ENCODE data around the gene DHRS4.
A peak's percentile ranks its signal among the peaks of the same experiment; 100 is the strongest.
"Not testable (repeated sequence)": the region's sequence is repeated elsewhere in the genome, so short reads cannot be mapped to it uniquely, and the experiment has no call there.

DHRS4 gene

DNA sequence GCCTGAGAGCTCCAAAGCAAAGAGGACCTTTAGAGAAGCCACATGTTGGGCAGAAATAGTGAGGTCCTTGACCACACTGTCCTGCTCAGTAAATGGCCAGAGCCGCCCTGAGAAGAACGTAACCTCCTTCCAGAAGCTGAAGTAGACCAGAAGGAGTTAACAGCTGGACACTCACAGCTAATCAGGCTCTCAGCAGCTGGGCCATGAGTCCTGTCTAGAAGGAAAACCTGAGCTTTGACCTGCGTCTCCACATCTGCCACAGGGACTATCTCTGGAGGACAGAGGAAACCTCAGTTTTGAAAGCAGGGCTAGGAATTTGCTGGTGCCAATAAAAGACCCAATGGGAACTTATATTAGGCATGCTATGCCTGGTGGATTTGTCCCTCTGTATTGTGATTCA is 12.3 kb upstream of the DHRS4 start:
- ATAC-seq (no peak), DNase-seq (no peak)

DNA sequence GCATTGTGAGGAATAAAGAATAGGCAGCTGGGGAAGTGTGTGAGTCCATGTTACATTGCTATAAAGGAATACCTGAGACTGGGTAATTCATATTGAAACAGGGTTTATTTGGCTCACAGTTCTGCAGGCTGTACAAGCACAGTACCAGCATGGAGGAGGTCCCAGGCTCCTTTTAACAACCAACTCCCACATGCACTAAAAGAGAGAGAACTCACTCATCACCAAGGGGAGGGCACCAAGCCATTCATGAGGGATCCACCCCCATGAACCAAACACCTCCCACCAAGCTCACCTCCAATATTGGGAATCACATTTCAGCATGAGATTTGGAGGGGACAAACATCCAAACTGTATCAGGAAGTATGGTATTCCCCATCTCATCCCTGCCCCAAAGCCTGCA is 11.9 kb upstream of the DHRS4 start:
- no peak for DNase-seq
- ATAC-seq, result no peak

- no peak for ATAC-seq
- DNase-seq, result no peak
Measured at GRCh38 chr14:23942587-23942986, 11.0 kb upstream of the DHRS4 start.

DNA sequence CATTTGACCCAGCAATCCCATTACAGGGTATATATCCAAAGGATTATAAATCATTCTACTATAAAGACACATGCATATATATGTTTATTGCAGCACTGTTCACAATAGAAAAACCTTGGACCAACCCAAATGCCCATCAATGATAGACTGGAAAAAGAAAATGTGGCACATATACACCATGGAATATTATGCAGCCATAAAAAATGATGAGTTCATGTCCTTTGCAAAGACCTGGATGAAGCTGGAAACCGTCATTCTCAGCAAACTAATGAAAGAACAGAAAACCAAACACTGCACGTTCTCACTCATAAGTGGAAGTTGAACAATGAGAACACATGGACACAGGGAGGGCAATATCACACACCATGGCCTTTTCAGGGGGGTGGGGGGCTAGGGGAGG is 4.5 kb upstream of the DHRS4 start:
- not testable (repeated sequence) for ATAC-seq, DNase-seq

DNA sequence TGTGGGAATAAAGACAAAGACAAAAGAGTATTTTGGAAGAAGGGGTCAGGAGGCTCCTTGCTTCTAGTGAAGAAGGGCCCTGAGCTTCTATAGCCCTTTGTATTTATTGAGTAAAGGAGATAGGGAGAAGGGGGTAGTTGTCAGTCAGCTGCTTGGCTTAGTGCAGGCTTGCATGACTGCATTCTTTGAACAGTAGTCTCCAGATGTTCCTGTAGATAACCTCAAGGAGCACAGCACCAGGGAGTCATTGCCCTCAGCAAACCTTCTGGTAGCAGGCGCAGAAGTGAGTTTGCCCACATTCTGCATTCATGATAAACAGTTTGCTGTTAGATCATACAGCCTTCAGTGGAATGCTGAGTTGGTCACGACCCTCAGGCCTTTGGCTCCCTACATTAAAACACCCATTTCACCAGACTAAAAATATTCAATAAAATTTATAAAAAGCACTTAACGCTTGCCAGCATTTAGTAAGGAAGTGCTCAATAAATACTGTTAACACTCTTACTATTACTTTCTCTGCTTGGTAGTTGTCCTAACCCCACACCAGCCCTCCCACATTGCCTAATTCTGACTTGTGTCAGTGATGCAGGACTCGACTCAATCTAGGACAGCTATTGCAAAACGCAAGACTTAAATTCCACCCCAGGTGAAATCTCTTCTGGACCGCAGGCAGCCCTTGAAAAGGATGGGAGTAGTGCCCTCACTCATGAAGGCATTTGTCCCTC is 3.0 kb upstream of the DHRS4 start:
- ATAC-seq (no peak), DNase-seq (no peak)

- ATAC-seq, DNase-seq: not testable (repeated sequence)
Measured at GRCh38 chr14:23951136-23951466, 2.5 kb upstream of the DHRS4 start.

DNA sequence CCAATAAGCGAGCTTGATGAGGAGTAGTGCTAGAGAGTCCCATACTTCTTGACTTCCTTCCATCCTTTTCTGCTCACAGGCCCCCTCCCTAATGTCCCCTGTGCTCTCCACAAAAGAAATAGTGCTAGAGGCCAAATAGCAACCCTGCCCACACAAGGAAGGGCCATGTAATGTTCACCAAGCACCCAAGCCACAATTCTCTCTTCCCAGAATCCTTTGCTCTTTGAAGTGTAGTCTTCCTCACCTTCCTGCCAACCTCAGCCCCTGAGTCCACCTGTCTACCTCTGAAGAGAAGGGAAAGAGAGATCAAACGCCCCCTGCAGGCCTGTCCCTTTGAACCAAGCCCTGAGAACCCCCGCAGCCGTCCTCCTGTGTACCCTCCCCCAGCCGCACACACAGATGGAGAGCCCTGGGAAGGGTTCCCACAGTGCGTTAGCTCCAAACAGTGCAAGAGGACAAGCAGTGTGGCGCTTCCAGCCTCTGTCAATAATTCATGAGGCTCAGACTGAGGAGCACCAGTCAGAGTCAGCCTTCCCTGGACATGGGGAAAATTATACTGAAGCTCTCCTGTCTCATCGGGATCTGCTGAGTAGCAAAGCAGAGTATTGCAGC is 1.9 kb upstream of the DHRS4 start:
- peak; percentile 13 for DNase-seq
- no peak for ATAC-seq

GRCh38 chr14:23953116-23953463 is 480 bp upstream of the DHRS4 start:
- ATAC-seq, DNase-seq: not testable (repeated sequence)

DNA sequence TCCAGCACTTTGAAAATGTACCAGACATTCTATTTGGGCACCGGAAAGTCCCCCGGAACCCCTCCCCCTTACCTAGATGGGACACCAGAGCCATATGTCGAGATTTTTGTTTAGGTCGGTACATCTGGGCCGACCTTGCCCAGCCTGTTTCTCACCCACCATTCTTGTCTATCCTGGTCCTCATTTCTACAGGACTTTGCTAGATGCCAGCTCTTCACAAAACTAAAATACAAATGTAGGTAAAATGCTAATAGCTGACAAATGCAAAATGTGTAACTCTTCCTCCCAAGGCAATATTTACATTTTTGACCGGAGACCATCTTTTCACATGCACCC is 677 bp downstream of the DHRS4 start:
- not testable (repeated sequence) for DNase-seq
- peak; percentile 4 for ATAC-seq

GRCh38 chr14:23954965-23955364 is 1.4 kb downstream of the DHRS4 start:
- not testable (repeated sequence) for ATAC-seq, DNase-seq

DNA sequence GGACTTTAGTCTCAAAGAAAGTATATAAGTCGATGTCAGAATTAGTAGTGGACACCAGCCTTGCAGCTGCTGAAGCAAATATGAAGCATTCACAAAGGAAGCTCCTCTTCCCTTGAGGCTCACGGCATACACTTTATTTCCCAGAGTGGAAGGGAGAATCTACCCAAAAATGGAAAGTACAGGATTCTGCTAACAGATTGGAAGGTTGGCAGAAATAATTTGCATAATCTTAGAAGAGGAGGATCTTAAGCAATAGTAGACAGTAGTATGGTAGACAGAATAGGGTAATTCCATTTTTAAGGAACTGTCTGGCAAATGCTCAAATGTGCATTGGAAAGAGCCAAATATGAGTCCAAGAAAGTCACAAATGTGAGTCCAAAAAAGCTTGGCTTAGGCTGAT is 2.2 kb downstream of the DHRS4 start:
- not testable (repeated sequence) for ATAC-seq, DNase-seq

DNA sequence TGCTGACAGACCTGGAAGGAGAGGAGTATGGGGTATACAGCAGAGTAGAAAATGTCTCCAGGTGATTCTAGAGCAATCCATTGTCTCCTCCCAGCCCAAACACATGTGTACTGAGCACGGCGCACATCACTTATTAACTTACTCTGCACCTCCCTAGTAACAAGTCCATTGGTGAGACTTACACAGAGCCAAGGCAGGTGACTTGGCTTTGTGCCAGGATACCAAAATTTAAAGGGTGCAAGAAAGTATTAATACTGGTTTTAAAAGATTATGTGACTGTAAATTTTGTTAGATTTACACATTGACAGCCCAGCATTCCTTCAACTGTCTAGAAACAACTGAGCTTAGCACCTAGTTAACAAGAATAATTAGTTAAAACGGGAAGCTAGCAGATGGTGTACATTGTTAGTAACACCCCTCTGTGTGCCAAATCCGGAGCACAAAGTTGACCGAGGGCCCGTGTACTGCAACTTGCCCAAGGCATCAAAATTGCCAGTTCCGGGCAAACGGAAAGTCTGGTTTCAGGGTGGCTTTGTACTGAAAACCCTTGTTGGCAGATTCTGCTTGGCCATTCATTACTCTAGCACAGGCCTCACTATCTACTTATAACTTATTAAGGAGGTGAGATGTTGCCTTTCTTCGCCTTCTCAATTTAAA is 4.5 kb downstream of the DHRS4 start:
- not testable (repeated sequence) for ATAC-seq, DNase-seq

DNA sequence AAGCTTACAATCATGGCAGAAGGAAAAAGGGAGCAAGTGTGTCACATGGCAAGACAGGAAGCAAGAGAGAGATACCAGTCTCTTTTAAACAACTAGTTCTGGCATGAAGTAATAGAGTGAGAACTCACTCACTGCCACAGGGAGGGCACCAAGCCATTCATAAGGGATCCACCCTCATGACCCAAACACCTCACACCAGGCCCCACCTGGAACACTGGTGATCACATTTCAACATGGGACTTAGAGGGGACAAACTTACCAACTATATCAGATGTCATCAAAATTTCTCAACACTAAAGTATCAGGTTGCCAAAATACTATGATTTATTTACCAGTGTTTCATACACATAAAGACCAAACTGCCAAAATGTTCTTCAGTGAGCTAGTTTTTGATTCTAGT is 7.3 kb downstream of the DHRS4 start:
- ATAC-seq, DNase-seq: not testable (repeated sequence)

DNA sequence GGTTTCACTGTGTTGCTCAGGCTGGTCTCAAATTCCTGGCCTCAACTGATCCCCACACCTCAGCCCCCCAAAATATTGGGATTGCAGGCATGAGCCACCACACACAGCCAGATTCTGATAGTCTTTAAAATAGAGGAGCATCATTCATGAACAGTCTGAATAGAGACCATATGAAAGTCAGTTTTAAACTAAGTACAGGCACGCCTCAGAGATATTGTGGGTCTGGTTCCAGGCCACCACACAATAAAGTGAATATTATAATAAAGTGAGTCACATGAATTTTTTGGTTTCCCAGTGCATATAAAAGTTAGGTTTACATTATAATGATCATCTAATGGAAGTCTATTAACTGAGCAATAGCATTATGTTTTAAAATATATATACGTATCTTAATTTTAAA is 8.1 kb downstream of the DHRS4 start:
- ATAC-seq, DNase-seq: not testable (repeated sequence)

DNA sequence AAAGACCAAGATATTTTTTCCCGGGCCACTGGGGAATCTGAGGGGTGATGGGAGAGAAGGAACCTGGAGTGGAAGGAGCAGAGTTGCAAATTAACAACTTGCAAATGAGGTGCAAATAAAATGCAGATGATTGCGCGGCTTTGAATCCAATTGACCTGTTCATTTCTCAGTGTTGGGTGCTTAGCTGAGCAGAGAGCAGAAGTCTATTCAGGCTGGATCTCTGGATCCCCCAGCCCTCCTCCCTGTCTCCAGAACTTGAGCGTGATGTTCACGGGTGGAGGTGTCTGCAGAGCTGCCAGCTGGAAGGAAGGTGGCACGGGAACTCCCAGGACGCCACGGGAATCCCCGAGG is 15.5 kb downstream of the DHRS4 start:
- not testable (repeated sequence) for DNase-seq, ATAC-seq

GRCh38 chr14:23969481-23970282 is 16.1 kb downstream of the DHRS4 start:
- peak; percentile 95 for ATAC-seq
- peak; percentile 83 for DNase-seq

GRCh38 chr14:23970283-23970659 is 16.7 kb downstream of the DHRS4 start:
- not testable (repeated sequence) for DNase-seq, ATAC-seq

- DNase-seq, ATAC-seq: not testable (repeated sequence)
Measured at GRCh38 chr14:23973178-23973577, 19.6 kb downstream of the DHRS4 start.

DNA sequence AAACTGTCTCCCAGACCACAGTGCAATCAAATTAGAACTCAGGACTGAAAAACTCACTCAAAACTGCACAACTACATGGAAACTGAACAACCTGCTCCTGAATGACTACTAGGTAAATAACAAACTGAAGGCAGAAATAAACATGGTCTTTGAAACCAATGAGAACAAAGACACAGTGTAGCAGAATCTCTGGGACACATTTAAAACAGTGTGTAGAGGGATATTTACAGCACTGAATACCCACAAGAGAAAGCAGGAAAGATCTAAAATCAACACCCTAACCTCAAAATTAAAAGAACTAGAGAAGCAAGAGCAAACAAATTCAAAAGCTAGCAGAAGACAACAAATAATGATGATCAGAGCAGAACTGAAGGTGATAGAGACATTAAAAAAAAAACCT is 20.5 kb downstream of the DHRS4 start:
- not testable (repeated sequence) for DNase-seq, ATAC-seq

- DNase-seq, ATAC-seq: not testable (repeated sequence)
Measured at GRCh38 chr14:23977208-23977607, 23.6 kb downstream of the DHRS4 start.

DNA sequence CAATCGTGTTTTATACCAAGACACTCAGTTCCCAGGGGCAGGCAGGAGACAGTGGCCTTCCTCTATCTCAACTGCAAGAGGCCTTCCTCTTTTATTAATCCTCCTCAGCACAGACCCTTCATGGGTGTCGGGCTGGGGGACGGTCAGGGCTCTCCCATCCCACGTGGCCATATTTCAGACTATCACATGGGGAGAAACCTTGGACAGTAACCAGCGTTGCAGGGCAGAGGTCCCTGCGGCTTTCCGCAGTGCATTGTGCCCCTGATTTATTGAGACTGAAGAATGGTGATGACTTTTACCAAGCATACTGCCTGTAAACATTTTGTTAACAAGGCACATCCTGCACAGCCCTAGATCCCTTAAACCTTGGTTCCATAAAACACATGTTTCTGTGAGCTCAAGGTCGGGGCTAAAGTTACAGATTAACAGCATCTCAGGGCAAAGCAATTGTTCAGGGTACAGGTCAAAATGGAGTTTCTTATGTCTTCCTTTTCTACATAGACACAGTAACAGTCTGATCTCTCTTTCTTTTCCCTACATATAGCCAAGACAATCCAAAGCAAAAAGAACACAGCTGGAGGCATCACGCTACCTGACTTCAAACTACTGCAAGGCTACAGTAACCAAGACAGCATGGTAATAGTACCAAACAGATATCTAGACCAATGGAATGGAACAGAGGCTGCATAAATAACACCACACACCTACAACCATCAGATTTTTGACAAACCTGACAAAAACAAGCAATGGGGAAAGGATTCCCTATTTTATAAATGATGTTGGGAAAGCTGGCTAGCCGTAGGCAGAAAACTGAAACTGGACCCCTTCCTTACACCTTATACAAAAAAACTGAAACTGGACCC is 28.6 kb downstream of the DHRS4 start:
- DNase-seq, ATAC-seq: not testable (repeated sequence)
